GM12878 (cell line): Measurements from ENCODE around the gene ANKRD11. TPM values are rescaled to one million over a fixed set of nuclear protein-coding genes. Genes with fewer than 3 reads are reported as not detected.
A peak's percentile ranks its signal among the peaks of the same experiment; 100 is the strongest.

ENCODE experiments used
- ATAC-seq: fragments of 200-7000 bp; cut with Tn5 transposase; 3 replicates; pipeline ENCODE4 v1.9.1; 2020; ENCODE audit warnings: mild to moderate bottlenecking, moderate library complexity
- BruUV-seq: library from RNA; stranded (reverse); fragments of 400-500 nt; replicated peaks from 2 replicates; lab custom pipeline; 2021; lab: Mats Ljungman, UMichigan
- CTCF ChIA-PET: fragments of 300-600 bp; sonication (Branson Sonifier 250); formaldehyde crosslinking; extraction: SDS; loops from one replicate; lab custom pipeline; 2021; ENCODE audit warnings: inconsistent platforms; lab: Yijun Ruan, JAX
- POLR2A ChIA-PET: fragments of 350-600 bp; formaldehyde crosslinking; extraction: SDS; loops from one replicate; lab custom pipeline; 2021; ENCODE audit warnings: inconsistent platforms; lab: Charles Lee
- RAD21 ChIA-PET: fragments of 300-600 bp; sonication (Branson Sonifier 250); formaldehyde crosslinking; loops from one replicate; lab custom pipeline; 2023; ENCODE audit warnings: antibody characterized with exemption; ENCODE audit not compliant: unreplicated experiment; lab: Charles Lee
- SMC1A ChIA-PET: fragments of 300-600 bp; sonication (Branson Sonifier 250); formaldehyde crosslinking; loops from one replicate; lab custom pipeline; 2023; ENCODE audit not compliant: unreplicated experiment, uncharacterized antibody; lab: Charles Lee
- DNase-seq: peaks from one replicate; pipeline ENCODE4 v3.0.0-alpha.2; 2011; ENCODE audit warnings: low read depth, low spot score
- FAIRE-seq: peaks from 3 replicates; lab custom pipeline; 2011; peaks lifted over from hg19 to GRCh38; lab: Jason Lieb, UNC
- H2AFZ ChIP-seq: 2 replicates; pipeline ENCODE4 v1.6.0; 2011; ENCODE audit warnings: low read depth, low read length, control low read depth; ENCODE audit not compliant: control insufficient read depth
- H3K27ac ChIP-seq: 2 replicates; pipeline ENCODE4 v1.5.1; 2011; ENCODE audit warnings: control low read depth; ENCODE audit not compliant: control insufficient read depth, insufficient read depth
- H3K27me3 ChIP-seq, 2 experiments: replicated peaks in 1 of 2; 2 replicates each; pipeline versions ENCODE4 v1.6.0 to v1.6.1; 2011; ENCODE audit warnings: low read length in 1 of 2; ENCODE audit not compliant: control insufficient read depth in 2 of 2, insufficient read depth in 2 of 2
- H3K36me3 ChIP-seq, 2 experiments: 2 replicates each; pipeline ENCODE4 v1.5.1; 2011; ENCODE audit warnings: low read length in 1 of 2; ENCODE audit not compliant: control insufficient read depth in 2 of 2, insufficient read depth in 2 of 2
- H3K4me1 ChIP-seq: 2 replicates; pipeline ENCODE4 v1.6.1; 2011; ENCODE audit warnings: mild to moderate bottlenecking, low read length, moderate library complexity, mixed read lengths; ENCODE audit not compliant: control insufficient read depth, insufficient read depth
- H3K4me2 ChIP-seq: 2 replicates; pipeline ENCODE4 v1.6.0; 2011; ENCODE audit warnings: control low read depth; ENCODE audit not compliant: control insufficient read depth, insufficient read depth
- H3K4me3 ChIP-seq: fragments of 200-600 bp; sonication (generic); 2 replicates; pipeline ENCODE4 v1.5.1; 2016
- H3K79me2 ChIP-seq: 2 replicates; pipeline ENCODE4 v1.6.0; 2011; ENCODE audit warnings: low read length; ENCODE audit not compliant: control insufficient read depth, insufficient read depth
- H3K9ac ChIP-seq: 2 replicates; pipeline ENCODE4 v1.8.0; 2011; ENCODE audit warnings: low read length, control low read depth, mixed read lengths; ENCODE audit not compliant: control insufficient read depth, insufficient read depth
- H3K9me3 ChIP-seq: replicated peaks from 3 replicates; pipeline ENCODE4 v1.5.1; 2011; ENCODE audit warnings: mild to moderate bottlenecking, low read length; ENCODE audit not compliant: control insufficient read depth, insufficient read depth
- H4K20me1 ChIP-seq: 2 replicates; pipeline ENCODE4 v1.6.0; 2011; ENCODE audit not compliant: control insufficient read depth, insufficient read depth
- BACH1 ChIP-seq: fragments of 450-650 bp; IDR thresholded peaks from 2 replicates; pipeline ENCODE4 v1.6.1; 2017; ENCODE audit warnings: mild to moderate bottlenecking, borderline replicate concordance
- HDAC6 ChIP-seq: fragments of 200-600 bp; sonication (generic); IDR thresholded peaks from one replicate; pipeline ENCODE4 v1.8.0; 2017; ENCODE audit warnings: antibody characterized with exemption; ENCODE audit not compliant: unreplicated experiment
- NKRF ChIP-seq: fragments of 450-650 bp; conservative IDR thresholded peaks from 2 replicates; pipeline ENCODE4 v1.6.1; 2017; ENCODE audit warnings: mild to moderate bottlenecking, moderate library complexity
- POLR2AphosphoS5 ChIP-seq: IDR thresholded peaks from 2 replicates; pipeline ENCODE4 v1.6.1; 2011; ENCODE audit warnings: mild to moderate bottlenecking, low read length, inconsistent platforms
- RB1 ChIP-seq: fragments of 450-650 bp; formaldehyde crosslinking; IDR thresholded peaks from 2 replicates; pipeline ENCODE4 v1.6.1; 2017; ENCODE audit warnings: mild to moderate bottlenecking, borderline replicate concordance
- SMC3 ChIP-seq: IDR thresholded peaks from 2 replicates; pipeline ENCODE4 v1.6.1; 2011; ENCODE audit warnings: low read length, improper control_type of control experiment, borderline replicate concordance
- ZBED1 ChIP-seq: IDR thresholded peaks from 2 replicates; pipeline ENCODE4 v1.6.1; 2016; ENCODE audit warnings: borderline replicate concordance
- WGBS: methylation state at CpG from one replicate; pipeline ENCODE4 v1.1.6; 2016; ENCODE audit warnings: low lambda C conversion rate; ENCODE audit not compliant: insufficient replicate concordance, insufficient coverage; ENCODE audit errors: missing lambda C conversion rate; 5-methylcytosine and 5-hydroxymethylcytosine counted together
- in situ Hi-C: fragments of 300-500 bp; cut with MboI; formaldehyde crosslinking; loops from 9 replicates; pipeline ENCODE4 v1.14.3; 2018; ENCODE audit warnings: mixed read lengths
- intact Hi-C: fragments of 100-400 bp; cut with micrococcal nuclease; formaldehyde crosslinking; loops from one replicate; pipeline ENCODE4 v1.14.2; 2022; ENCODE audit not compliant: unreplicated experiment
- polyA plus RNA-seq, 11 experiments: library from polyadenylated mRNA; depleted of rRNA in 4 of 11; unstranded in 6 of 11; stranded (reverse) in 5 of 11; fragments of >200 nt; fragmentation: Nextera tagmentation in 4 of 11; fragmentation: Illumina TruSeq in 1 of 11; extraction: Ambion mirVana in 4 of 11; extraction: Trizol in 1 of 11; gene quantifications; 1 replicate in 1 of 11; 2 replicates in 10 of 11; pipeline versions ENCODE4 v1.2.1 to v1.2.3, GENCODE V29; 2011 to 2016; ENCODE audit warnings: inconsistent platforms in 2 of 11, missing spikeins in 2 of 11, low read depth in 1 of 11
- total RNA-seq, 4 experiments: library from RNA; depleted of rRNA in 3 of 4; stranded (reverse); fragments of >200 nt in 3 of 4; fragmentation: Illumina TruSeq in 1 of 4; extraction: Trizol in 1 of 4; gene quantifications; 2 replicates each; pipeline versions ENCODE4 v1.2.1 to v1.2.3, GENCODE V29; 2013 to 2021

Gene ANKRD11
- total and polyA plus RNA-seq, 10 of the 15 experiments (the other 5 are each of a cell fraction or from before 2014, with no cell fraction given) = 5.1 to 103 (median 27.4) TPM

- TF ChIP-seq ZBED1 (no peak), SMC3 (no peak), RB1 (no peak), HDAC6 (no peak), BACH1 (no peak)
These were observed 16.5 kb downstream of the ANKRD11 start (continued) for GRCh38 chr16:89473791-89474414.

- Histone ChIP-seq H3K79me2 (peaks cover 93% of the 10 kb centered on the region), H3K9ac (no peak overlapping the region), H3K4me1 (peaks cover 26% of the 10 kb centered on the region), H2AFZ (no peak overlapping the region), H3K4me2 (no peak overlapping the region), H3K27me3 (no peaks in the 10 kb centered on the region), H4K20me1 (peaks cover 44% of the 10 kb centered on the region), H3K9me3 (no peaks in the 10 kb centered on the region), H3K4me3 (no peak overlapping the region), H3K27ac (no peak overlapping the region), H3K36me3 (peaks cover 0 to 1% of the 10 kb centered on the region in 2 experiments; a peak in 2 of 4 replicates)
- intact Hi-C loops = no loop called here
- no peak for FAIRE-seq
- no peak for ATAC-seq
- ChIA-PET POLR2A (interaction anchor here (1.9 kb wide), 1 partner anchor 9 kb away, joined by 5 read pairs; no protein-coding TSS in a partner anchor), RAD21 (no interaction called here), CTCF (no interaction called here), SMC1A (interaction anchor here (0.6 to 1.4 kb wide), 3 partner anchors 8 to 18 kb away, joined by 3 read pairs; no protein-coding TSS in a partner anchor)
- in situ Hi-C loops = no loop called here
- no peak for DNase-seq
- BruUV-seq = no TSS peak
- TF ChIP-seq POLR2AphosphoS5 (0 out of 2 replicates have a peak, but pooled peaks have one; percentile 30), NKRF (no peak)
- 91% methylated on average over 7 of the region's 7 CpGs for WGBS
These were observed 17.1 kb downstream of the ANKRD11 start for GRCh38 chr16:89473136-89473712.
